Parathyroid adenoma (tissue), 2 donors: Measurements from ENCODE around the gene TMEM145.

ENCODE experiments used
- H2AFZ ChIP-seq: fragments of 300-600 bp; sonication (generic); one replicate; pipeline ENCODE4 v1.7.0; 2017; ENCODE audit warnings: antibody characterized with exemption, mild to moderate bottlenecking
- H3K27ac ChIP-seq: fragments of 300-600 bp; sonication (generic); one replicate; pipeline ENCODE4 v1.7.0; 2017
- H3K27me3 ChIP-seq: fragments of 300-600 bp; sonication (generic); one replicate; pipeline ENCODE4 v1.7.0; 2017; ENCODE audit warnings: low read length; ENCODE audit not compliant: control insufficient read depth, insufficient read depth
- H3K36me3 ChIP-seq: fragments of 300-600 bp; sonication (generic); one replicate; pipeline ENCODE4 v1.7.0; 2017; ENCODE audit warnings: low read length; ENCODE audit not compliant: control insufficient read depth, insufficient read depth
- H3K4me1 ChIP-seq: fragments of 300-600 bp; sonication (generic); one replicate; pipeline ENCODE4 v1.7.0; 2017; ENCODE audit warnings: control low read depth
- H3K4me2 ChIP-seq: fragments of 300-600 bp; sonication (generic); one replicate; pipeline ENCODE4 v1.7.0; 2017; ENCODE audit warnings: low read length
- H3K4me3 ChIP-seq: fragments of 300-600 bp; sonication (generic); one replicate; pipeline ENCODE4 v1.7.0; 2017; ENCODE audit warnings: low read depth, low read length
- H3K79me2 ChIP-seq: fragments of 300-600 bp; sonication (generic); one replicate; pipeline ENCODE4 v1.7.0; 2017; ENCODE audit warnings: control low read depth
- H3K9ac ChIP-seq: fragments of 300-600 bp; sonication (generic); one replicate; pipeline ENCODE4 v1.7.0; 2017; ENCODE audit warnings: mild to moderate bottlenecking
- H3K9me3 ChIP-seq: fragments of 300-600 bp; sonication (generic); one replicate; pipeline ENCODE4 v1.7.0; 2017; ENCODE audit warnings: low read length; ENCODE audit not compliant: control insufficient read depth
- TF ChIP-seq, protein P1 (sequence below): fragments of 300-600 bp; sonication (generic); IDR thresholded peaks from one replicate; pipeline ENCODE4 v1.7.0; 2017; ENCODE audit warnings: antibody characterized with exemption, mild to moderate bottlenecking
- donor health status: primary hyperparathyroidism.

Gene TMEM145

DNA sequence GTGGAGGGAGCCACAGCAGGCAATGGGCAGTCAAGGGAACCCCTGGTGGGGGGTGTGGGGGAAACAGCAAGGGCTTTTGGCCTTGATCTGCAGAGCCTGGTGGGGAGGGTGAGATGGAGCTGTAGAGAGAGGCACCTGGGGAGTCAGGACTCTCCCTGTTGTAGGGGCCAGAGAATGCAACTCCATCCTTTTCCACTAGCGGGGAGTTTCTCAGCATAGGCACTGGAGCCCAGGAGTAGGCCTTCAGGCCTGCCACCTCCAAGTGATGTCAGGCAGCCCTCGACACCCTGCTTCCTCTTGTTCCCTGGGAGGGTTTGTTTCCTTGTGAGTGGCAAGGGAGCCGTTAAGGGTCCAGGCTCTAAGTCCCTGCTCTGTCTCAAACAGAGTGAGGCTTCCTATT is 37.3 kb downstream of the TMEM145 start:
- Histone ChIP-seq H3K9me3 (no peaks in the 10 kb centered on the region), H3K4me2 (no peak overlapping the region), H3K79me2 (peaks cover 3% of the 10 kb centered on the region), H3K4me3 (no peak overlapping the region), H3K9ac (no peak overlapping the region), H3K36me3 (no peaks in the 10 kb centered on the region), H3K27ac (no peak overlapping the region), H3K4me1 (no peaks in the 10 kb centered on the region), H3K27me3 (no peaks in the 10 kb centered on the region), H2AFZ (no peak overlapping the region)
- TF ChIP-seq, protein P1, sequence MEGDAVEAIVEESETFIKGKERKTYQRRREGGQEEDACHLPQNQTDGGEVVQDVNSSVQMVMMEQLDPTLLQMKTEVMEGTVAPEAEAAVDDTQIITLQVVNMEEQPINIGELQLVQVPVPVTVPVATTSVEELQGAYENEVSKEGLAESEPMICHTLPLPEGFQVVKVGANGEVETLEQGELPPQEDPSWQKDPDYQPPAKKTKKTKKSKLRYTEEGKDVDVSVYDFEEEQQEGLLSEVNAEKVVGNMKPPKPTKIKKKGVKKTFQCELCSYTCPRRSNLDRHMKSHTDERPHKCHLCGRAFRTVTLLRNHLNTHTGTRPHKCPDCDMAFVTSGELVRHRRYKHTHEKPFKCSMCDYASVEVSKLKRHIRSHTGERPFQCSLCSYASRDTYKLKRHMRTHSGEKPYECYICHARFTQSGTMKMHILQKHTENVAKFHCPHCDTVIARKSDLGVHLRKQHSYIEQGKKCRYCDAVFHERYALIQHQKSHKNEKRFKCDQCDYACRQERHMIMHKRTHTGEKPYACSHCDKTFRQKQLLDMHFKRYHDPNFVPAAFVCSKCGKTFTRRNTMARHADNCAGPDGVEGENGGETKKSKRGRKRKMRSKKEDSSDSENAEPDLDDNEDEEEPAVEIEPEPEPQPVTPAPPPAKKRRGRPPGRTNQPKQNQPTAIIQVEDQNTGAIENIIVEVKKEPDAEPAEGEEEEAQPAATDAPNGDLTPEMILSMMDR: no peak

DNA sequence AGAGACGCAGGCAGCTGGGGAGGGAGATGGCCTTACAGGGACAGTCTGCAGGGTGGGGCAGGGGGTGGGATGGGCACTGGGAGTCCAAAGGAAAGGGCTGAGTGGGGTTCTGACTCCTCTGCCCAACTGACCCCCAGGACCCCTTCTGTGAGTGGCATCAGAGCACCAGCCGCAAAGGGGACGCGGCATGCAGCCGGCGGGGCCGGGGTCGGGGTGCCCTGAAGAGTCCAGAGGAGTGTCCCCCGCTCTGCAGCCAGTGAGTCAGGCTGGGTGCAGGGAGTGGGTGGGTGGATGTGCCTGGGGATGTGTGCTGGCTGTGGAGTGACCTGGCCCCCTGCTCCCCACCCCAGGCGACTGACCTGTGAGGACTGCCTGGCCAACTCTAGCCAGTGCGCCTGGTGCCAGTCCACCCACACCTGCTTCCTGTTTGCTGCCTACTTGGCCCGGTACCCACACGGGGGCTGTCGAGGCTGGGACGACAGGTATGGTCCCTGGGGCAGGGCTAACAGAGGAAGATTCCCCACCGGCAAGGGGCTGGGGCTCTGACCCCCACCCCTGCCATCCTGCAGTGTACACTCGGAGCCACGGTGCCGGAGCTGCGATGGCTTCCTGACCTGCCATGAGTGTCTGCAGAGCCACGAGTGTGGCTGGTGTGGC is 38.1 kb downstream of the TMEM145 start:
- Histone ChIP-seq H3K27ac (no peak overlapping the region), H3K79me2 (peaks cover 3% of the 10 kb centered on the region), H3K36me3 (no peaks in the 10 kb centered on the region), H3K4me3 (no peak overlapping the region), H3K9me3 (no peaks in the 10 kb centered on the region), H3K27me3 (no peaks in the 10 kb centered on the region), H3K9ac (no peak overlapping the region), H2AFZ (no peak overlapping the region), H3K4me1 (no peaks in the 10 kb centered on the region), H3K4me2 (no peak overlapping the region)
- TF ChIP-seq, protein P1: no peak

DNA sequence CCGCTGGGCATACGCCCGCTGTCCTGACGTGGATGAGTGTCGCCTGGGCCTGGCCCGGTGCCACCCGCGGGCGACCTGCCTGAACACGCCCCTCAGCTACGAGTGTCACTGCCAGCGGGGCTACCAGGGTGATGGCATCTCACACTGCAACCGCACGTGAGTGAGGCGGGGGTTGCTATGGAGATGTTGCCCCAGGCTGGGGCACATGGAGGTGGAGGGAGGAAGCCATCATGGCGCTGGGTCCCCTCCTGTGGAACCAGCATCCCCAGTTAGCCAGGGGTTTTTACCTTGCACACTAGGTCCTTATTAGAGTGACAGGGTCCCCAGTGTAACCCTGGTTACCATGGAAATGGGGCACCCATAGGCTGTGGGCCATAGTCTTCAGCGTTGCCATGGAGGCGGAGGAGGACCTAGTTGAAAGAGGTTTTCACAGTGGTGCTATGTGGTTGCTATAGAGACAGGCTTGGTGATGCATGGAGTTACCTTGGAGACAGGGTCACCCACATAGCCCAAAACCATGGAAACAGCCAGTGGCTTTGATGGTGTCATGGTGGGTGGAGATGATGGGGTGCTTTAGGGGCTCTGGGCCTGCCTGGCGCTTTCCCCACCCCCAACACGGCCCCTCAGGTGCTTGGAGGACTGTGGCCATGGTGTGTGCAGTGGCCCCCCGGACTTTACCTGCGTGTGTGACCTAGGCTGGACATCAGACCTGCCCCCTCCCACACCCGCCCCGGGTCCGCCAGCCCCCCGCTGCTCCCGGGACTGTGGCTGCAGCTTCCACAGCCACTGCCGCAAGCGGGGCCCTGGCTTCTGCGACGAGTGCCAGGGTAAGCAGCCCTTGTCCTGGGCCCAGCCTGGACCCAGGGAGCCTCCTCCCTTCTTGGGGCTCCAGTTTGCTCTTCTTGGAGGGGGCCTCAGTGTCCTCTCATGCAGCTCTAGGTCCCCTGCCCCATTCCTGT is 39.5 kb downstream of the TMEM145 start:
- Histone ChIP-seq H3K27me3 (no peaks in the 10 kb centered on the region), H3K9me3 (no peaks in the 10 kb centered on the region), H3K4me2 (no peak overlapping the region), H3K4me1 (no peaks in the 10 kb centered on the region), H3K27ac (no peak overlapping the region), H3K9ac (no peak overlapping the region), H2AFZ (no peak overlapping the region), H3K4me3 (no peak overlapping the region), H3K79me2 (peaks cover 3% of the 10 kb centered on the region), H3K36me3 (no peaks in the 10 kb centered on the region)
- TF ChIP-seq, protein P1: no peak

DNA sequence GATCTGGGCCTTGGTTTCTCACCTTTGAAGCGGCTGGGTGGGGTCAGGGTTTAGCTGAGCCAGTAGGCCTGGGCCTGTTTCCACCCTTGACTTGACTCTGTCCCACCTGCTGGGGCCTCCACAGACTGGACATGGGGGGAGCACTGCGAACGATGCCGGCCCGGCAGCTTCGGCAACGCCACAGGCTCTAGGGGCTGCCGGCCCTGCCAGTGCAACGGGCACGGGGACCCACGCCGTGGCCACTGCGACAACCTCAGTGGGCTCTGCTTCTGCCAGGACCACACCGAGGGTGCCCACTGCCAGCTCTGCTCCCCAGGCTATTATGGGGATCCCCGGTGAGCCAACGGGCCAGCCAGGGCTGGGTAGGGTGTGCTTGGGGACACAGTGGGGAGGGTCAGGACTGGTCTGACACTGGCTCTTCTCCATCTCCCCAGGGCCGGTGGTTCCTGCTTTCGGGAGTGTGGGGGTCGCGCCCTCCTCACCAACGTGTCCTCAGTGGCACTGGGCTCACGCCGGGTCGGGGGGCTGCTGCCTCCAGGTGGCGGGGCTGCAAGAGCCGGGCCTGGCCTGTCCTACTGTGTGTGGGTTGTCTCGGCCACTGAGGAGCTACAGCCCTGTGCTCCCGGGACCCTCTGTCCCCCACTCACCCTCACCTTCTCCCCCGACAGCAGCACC is 40.4 kb downstream of the TMEM145 start:
- H3K27ac ChIP-seq: no peak overlapping the region
- TF ChIP-seq, protein P1: no peak

More for the DNA sequence above, 40.4 kb downstream of the TMEM145 start:
- no peaks in the 10 kb centered on the region for H3K27me3 ChIP-seq
- H3K9ac ChIP-seq: no peak overlapping the region
- H3K4me1 ChIP-seq: no peaks in the 10 kb centered on the region
- no peaks in the 10 kb centered on the region for H3K9me3 ChIP-seq
- no peak overlapping the region for H3K4me3 ChIP-seq
- H2AFZ ChIP-seq: no peak overlapping the region
- H3K4me2 ChIP-seq: no peak overlapping the region
- peaks cover 3% of the 10 kb centered on the region for H3K79me2 ChIP-seq
- H3K36me3 ChIP-seq: no peaks in the 10 kb centered on the region
